GM23338 (cell line): ENCODE measurements around the gene SPCS1. TPM values are rescaled to one million over a fixed set of nuclear protein-coding genes. Genes with fewer than 3 reads are reported as not detected.
"Not testable (repeated sequence)": the region's sequence is repeated elsewhere in the genome, so short reads cannot be mapped to it uniquely, and the experiment has no call there.

ENCODE experiments used
- ATAC-seq: fragments of 200-7000 bp; cut with Tn5 transposase; 3 replicates; pipeline ENCODE4 v1.9.1; 2020
- DNase-seq: peaks from one replicate; pipeline ENCODE4 v3.0.0-alpha.2; 2015; ENCODE audit warnings: low spot score
- H2AFZ ChIP-seq: fragments of 200-600 bp; sonication (generic); 2 replicates; pipeline ENCODE4 v1.8.0; 2016; ENCODE audit warnings: antibody characterized with exemption, mild to moderate bottlenecking, moderate library complexity
- H3F3A ChIP-seq: fragments of 200-600 bp; sonication (generic); replicated peaks from 2 replicates; pipeline ENCODE4 v1.8.0; 2017; ENCODE audit warnings: antibody characterized with exemption, mixed run types, low read depth
- H3K27ac ChIP-seq: fragments of 200-600 bp; sonication (generic); 2 replicates; pipeline ENCODE4 v1.6.1; 2016; ENCODE audit warnings: low read depth
- H3K27me3 ChIP-seq: fragments of 200-600 bp; sonication (generic); 2 replicates; pipeline ENCODE4 v1.8.0; 2016; ENCODE audit warnings: mild to moderate bottlenecking, mixed run types, moderate library complexity; ENCODE audit not compliant: insufficient read depth
- H3K36me3 ChIP-seq: fragments of 200-600 bp; sonication (generic); 2 replicates; pipeline ENCODE4 v1.8.0; 2016; ENCODE audit warnings: mild to moderate bottlenecking; ENCODE audit not compliant: insufficient read depth
- H3K4me1 ChIP-seq: fragments of 200-600 bp; sonication (generic); 2 replicates; pipeline ENCODE4 v1.8.0; 2016; ENCODE audit warnings: mild to moderate bottlenecking, moderate library complexity; ENCODE audit not compliant: insufficient read depth
- H3K4me2 ChIP-seq: fragments of 200-600 bp; sonication (generic); 2 replicates; pipeline ENCODE4 v1.7.1; 2017; ENCODE audit warnings: mixed run types
- H3K4me3 ChIP-seq: fragments of 200-600 bp; sonication (generic); 2 replicates; pipeline ENCODE4 v1.6.1; 2016; ENCODE audit warnings: mixed run types
- H3K79me2 ChIP-seq: fragments of 200-600 bp; sonication (generic); replicated peaks from 2 replicates; pipeline ENCODE4 v1.8.0; 2017; ENCODE audit warnings: mild to moderate bottlenecking; ENCODE audit not compliant: insufficient read depth
- H3K9me2 ChIP-seq: fragments of 200-600 bp; sonication (generic); 2 replicates; pipeline ENCODE4 v1.8.0; 2017; ENCODE audit not compliant: insufficient read depth
- H4K20me1 ChIP-seq: fragments of 200-600 bp; sonication (generic); replicated peaks from 2 replicates; pipeline ENCODE4 v1.8.0; 2017; ENCODE audit warnings: mild to moderate bottlenecking; ENCODE audit not compliant: insufficient read depth
- H3K27ac Mint-ChIP-seq: 2 replicates; pipeline ENCODE4 v1.8.0; 2020; ENCODE audit warnings: inconsistent platforms, mild to moderate bottlenecking, moderate library complexity, mixed read lengths
- H3K27me3 Mint-ChIP-seq: 3 replicates; pipeline ENCODE4 v1.8.0; 2022; ENCODE audit warnings: low read depth, mild to moderate bottlenecking, moderate library complexity, mixed read lengths, inconsistent platforms; ENCODE audit not compliant: insufficient read depth, poor library complexity
- H3K36me3 Mint-ChIP-seq: 3 replicates; pipeline ENCODE4 v1.8.0; 2021; ENCODE audit warnings: low read depth, mild to moderate bottlenecking, inconsistent platforms, moderate library complexity, mixed read lengths
- H3K4me1 Mint-ChIP-seq: 3 replicates; pipeline ENCODE4 v1.8.0; 2020; ENCODE audit warnings: mild to moderate bottlenecking, inconsistent platforms, mixed read lengths
- H3K4me3 Mint-ChIP-seq: 3 replicates; pipeline ENCODE4 v1.8.0; 2021; ENCODE audit warnings: moderate library complexity, mild to moderate bottlenecking, inconsistent platforms, mixed read lengths
- H3K9me3 Mint-ChIP-seq: 3 replicates; pipeline ENCODE4 v1.8.0; 2020; ENCODE audit warnings: moderate library complexity, mild to moderate bottlenecking, inconsistent platforms, mixed read lengths
- EZH2phosphoT487 ChIP-seq: fragments of 200-600 bp; sonication (generic); IDR thresholded peaks from one replicate; pipeline ENCODE4 v1.8.1; 2018; ENCODE audit warnings: antibody characterized with exemption; ENCODE audit not compliant: unreplicated experiment
- STAT1 ChIP-seq: IDR thresholded peaks from one replicate; pipeline ENCODE4 v1.6.1; 2016; ENCODE audit warnings: antibody characterized with exemption; ENCODE audit not compliant: unreplicated experiment
- ZNF462 ChIP-seq: fragments of 250-450 bp; sonication (Bioruptor Pico); IDR thresholded peaks from 2 replicates; pipeline ENCODE4 v1.5.0; 2020; ENCODE audit warnings: mild to moderate bottlenecking, moderate library complexity
- polyA plus RNA-seq: library from polyadenylated mRNA; unstranded; fragments of >200 nt; fragmentation: Nextera tagmentation; extraction: Ambion mirVana; gene quantifications from 2 replicates; pipeline ENCODE4 v1.2.1, GENCODE V29; 2016
- total RNA-seq: library from RNA; depleted of rRNA; stranded (reverse); fragments of >200 nt; shearing (Covaris generic); gene quantifications from 2 replicates; pipeline ENCODE4 v1.2.3, GENCODE V29; 2014
- TF ChIP-seq, protein P1 (sequence below), 2 experiments: fragments of 200-600 bp in 1 of 2; sonication (generic) in 1 of 2; conservative IDR thresholded peaks; 2 replicates each; pipeline versions ENCODE4 v1.5.1 to v1.6.1; 2016 to 2017; ENCODE audit warnings: antibody characterized with exemption in 2 of 2, low read depth in 2 of 2, mild to moderate bottlenecking in 2 of 2, moderate library complexity in 1 of 2

Gene SPCS1
- total and polyA plus RNA-seq, 2 experiments from 2014 or later: 165 to 288 TPM

DNA sequence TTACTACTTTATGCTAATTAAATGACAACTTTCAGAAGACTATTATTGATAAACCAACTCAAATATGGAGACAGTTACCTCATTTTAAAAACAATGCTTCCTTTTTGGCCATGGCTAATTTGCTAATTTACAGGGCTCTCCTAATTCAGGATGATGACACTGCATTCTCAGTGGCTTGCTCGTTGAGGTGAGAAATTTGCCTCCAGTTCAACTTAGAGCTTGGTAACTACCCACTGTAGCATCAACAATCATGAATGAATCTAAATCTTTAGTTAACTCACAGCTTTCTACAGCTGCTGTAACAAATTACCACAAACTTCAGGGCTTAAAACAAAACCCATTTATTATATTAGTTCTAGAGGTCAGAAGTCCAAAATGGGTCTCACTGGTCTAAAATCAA is 34.2 kb upstream of the SPCS1 start:
- no peak overlapping the region for H2AFZ ChIP-seq
- TF ChIP-seq STAT1 (no peak), ZNF462 (CRISPR knock-in tag) (no peak), EZH2phosphoT487 (no peak)
- TF ChIP-seq, protein P1, sequence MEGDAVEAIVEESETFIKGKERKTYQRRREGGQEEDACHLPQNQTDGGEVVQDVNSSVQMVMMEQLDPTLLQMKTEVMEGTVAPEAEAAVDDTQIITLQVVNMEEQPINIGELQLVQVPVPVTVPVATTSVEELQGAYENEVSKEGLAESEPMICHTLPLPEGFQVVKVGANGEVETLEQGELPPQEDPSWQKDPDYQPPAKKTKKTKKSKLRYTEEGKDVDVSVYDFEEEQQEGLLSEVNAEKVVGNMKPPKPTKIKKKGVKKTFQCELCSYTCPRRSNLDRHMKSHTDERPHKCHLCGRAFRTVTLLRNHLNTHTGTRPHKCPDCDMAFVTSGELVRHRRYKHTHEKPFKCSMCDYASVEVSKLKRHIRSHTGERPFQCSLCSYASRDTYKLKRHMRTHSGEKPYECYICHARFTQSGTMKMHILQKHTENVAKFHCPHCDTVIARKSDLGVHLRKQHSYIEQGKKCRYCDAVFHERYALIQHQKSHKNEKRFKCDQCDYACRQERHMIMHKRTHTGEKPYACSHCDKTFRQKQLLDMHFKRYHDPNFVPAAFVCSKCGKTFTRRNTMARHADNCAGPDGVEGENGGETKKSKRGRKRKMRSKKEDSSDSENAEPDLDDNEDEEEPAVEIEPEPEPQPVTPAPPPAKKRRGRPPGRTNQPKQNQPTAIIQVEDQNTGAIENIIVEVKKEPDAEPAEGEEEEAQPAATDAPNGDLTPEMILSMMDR (conservative IDR thresholded peaks at IDR 0.05; ENCODE audit: low read depth in 2 of 2): no peak
- H3K9me3 Mint-ChIP-seq: no peaks in the 10 kb centered on the region
- peaks cover 13% of the 10 kb centered on the region for H4K20me1 ChIP-seq
- 0 out of 2 replicates have a peak, but pooled peaks cover 7% of the 10 kb centered on the region for H3F3A ChIP-seq
- no peaks in the 10 kb centered on the region for H3K9me2 ChIP-seq
- no peak overlapping the region for H3K4me3 Mint-ChIP-seq
- peaks cover 3% of the 10 kb centered on the region; the same call in 2 of the 3 replicates for H3K4me1 Mint-ChIP-seq
- peaks cover 13% of the 10 kb centered on the region; the same call in 1 of the 2 replicates for H3K4me1 ChIP-seq
- ATAC-seq: no peak
- peaks cover 23% of the 10 kb centered on the region for H3K79me2 ChIP-seq
- no peak for DNase-seq
- H3K36me3 ChIP-seq: peaks cover 17% of the 10 kb centered on the region
- no peak overlapping the region for H3K4me3 ChIP-seq
- peaks cover 37% of the 10 kb centered on the region for H3K36me3 Mint-ChIP-seq
- H3K27me3 Mint-ChIP-seq: no peaks in the 10 kb centered on the region
- H3K27ac Mint-ChIP-seq: peak overlapping the region; percentile 72
- no peak overlapping the region for H3K4me2 ChIP-seq
- H3K27me3 ChIP-seq: no peaks in the 10 kb centered on the region
- H3K27ac ChIP-seq: no peak overlapping the region

DNA sequence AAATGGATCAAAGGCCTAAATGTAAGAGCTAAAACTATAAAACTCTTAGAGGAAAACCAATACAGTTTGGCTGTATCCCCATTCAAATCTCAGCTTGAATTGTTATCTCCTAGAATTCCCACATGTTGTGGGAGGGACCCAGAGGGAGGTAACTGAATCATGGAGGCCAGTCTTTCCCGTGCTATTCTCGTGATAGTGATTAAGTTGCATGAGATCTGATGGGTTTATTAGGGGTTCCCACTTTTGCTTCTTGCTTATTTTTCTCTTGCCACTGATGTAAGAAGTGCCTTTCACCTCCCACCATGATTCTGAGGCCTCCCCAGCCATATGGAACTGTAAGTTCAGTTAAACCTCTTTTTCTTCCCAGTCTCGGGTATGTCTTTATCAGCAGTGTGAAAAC is 29.7 kb upstream of the SPCS1 start:
- H3K4me1 Mint-ChIP-seq, H2AFZ ChIP-seq, DNase-seq, H3K9me3 Mint-ChIP-seq, H3K4me2 ChIP-seq, H3K27me3 ChIP-seq, H3K4me3 Mint-ChIP-seq, H3K4me3 ChIP-seq, H3K27me3 Mint-ChIP-seq, H3K9me2 ChIP-seq, H3F3A ChIP-seq, H4K20me1 ChIP-seq, H3K4me1 ChIP-seq, H3K27ac ChIP-seq, H3K27ac Mint-ChIP-seq, ATAC-seq: not testable (repeated sequence)
- Histone ChIP-seq H3K36me3 (peaks cover 36% of the 10 kb centered on the region), H3K79me2 (peaks cover 26% of the 10 kb centered on the region)
- H3K36me3 Mint-ChIP-seq: peaks cover 53% of the 10 kb centered on the region
